Body of pancreas (tissue), 4 donors: Measurements from ENCODE around the gene ANG.

Experiments used
- POLR2A ChIP-seq, 3 donors: fragments of 450-650 bp; IDR thresholded peaks; one replicate each; pipeline ENCODE4 v1.6.1; 2016; ENCODE audit warnings: antibody characterized with exemption in 3 of 3, mild to moderate bottlenecking in 2 of 3
- TF ChIP-seq, protein P1 (sequence below), 7 experiments: fragments of 450-650 bp in 4 of 7; fragments of 200-600 bp in 3 of 7; sonication (generic) in 3 of 7; IDR thresholded peaks; one replicate each; pipeline ENCODE4 v1.5.1; 2016 to 2019; ENCODE audit warnings: antibody characterized with exemption in 7 of 7

DNA sequence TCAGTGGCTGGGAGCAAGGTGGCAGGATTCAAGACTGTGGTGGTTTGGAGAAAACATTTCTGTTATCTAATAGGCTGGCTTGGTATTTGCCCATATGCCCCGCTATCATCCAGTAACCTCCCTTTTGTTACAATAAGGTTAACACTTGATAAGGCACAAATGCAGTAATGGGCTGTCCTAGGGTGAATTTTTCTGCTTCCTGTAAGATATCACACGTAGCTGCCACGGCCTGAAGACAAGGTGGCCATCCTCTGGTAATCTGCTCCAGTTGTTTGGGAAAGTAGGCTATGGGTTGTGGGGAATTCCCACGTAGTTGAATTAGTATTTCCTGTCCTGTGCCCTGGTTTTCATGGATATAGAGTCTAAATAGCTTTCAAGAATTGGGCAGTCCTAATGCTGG is 23.1 kb downstream of the ANG start:
- no peak for TF ChIP-seq POLR2A (IDR thresholded peaks at IDR 0.05)
- TF ChIP-seq, protein P1, sequence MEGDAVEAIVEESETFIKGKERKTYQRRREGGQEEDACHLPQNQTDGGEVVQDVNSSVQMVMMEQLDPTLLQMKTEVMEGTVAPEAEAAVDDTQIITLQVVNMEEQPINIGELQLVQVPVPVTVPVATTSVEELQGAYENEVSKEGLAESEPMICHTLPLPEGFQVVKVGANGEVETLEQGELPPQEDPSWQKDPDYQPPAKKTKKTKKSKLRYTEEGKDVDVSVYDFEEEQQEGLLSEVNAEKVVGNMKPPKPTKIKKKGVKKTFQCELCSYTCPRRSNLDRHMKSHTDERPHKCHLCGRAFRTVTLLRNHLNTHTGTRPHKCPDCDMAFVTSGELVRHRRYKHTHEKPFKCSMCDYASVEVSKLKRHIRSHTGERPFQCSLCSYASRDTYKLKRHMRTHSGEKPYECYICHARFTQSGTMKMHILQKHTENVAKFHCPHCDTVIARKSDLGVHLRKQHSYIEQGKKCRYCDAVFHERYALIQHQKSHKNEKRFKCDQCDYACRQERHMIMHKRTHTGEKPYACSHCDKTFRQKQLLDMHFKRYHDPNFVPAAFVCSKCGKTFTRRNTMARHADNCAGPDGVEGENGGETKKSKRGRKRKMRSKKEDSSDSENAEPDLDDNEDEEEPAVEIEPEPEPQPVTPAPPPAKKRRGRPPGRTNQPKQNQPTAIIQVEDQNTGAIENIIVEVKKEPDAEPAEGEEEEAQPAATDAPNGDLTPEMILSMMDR (IDR thresholded peaks at IDR 0.05) = no peak
